HFF-Myc (cell line): ENCODE measurements around the gene PRKN.
"Not testable (repeated sequence)": the region's sequence is repeated elsewhere in the genome, so short reads cannot be mapped to it uniquely, and the experiment has no call there.

Experiments
- DNase-seq: peaks from one replicate; pipeline ENCODE4 v3.0.0-alpha.2; 2011; ENCODE audit warnings: low read depth; ENCODE audit errors: extremely low read depth
- H3K4me3 ChIP-seq: replicated peaks from 2 replicates; pipeline ENCODE4 v1.5.1; 2011; ENCODE audit warnings: low read depth, mild to moderate bottlenecking, control low read depth, low read length
- TF ChIP-seq, protein P1 (sequence below): IDR thresholded peaks from 2 replicates; pipeline ENCODE4 v1.5.1; 2012; ENCODE audit warnings: mild to moderate bottlenecking, low read depth, low read length, control low read depth; ENCODE audit errors: missing control alignments

The PRKN gene

DNA sequence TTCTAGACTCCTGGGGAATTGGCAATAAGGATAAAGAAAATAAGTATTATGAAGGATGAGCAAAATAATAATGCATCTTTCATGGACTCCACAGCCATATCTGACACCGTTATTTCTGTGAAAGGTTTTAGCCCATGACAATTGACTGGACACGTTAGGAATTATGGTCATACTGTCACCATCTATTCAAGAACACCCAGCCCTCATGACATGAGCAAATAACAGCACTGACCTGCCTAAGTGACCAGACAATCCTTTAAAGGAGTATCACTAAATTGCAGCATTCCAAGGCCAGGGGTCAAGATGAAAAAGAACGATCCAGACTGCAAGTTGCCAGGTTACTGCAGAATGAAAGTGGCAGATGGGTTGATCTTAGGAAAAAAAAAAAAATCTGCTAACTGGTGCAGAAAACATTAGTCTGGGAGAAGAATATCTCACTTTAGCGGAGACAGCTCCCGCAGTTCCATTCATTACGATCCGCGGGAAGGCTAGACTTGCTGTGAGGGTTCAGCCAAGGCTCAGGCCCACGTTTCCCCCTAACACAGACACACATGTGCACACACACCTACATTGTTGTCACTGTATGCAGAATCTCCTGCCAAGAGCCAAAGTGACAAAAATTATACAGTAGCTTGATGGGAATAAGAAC lies 1216.0 kb downstream of the PRKN start:
- no peak for DNase-seq
- no peak overlapping the region for H3K4me3 ChIP-seq
- TF ChIP-seq, protein P1, sequence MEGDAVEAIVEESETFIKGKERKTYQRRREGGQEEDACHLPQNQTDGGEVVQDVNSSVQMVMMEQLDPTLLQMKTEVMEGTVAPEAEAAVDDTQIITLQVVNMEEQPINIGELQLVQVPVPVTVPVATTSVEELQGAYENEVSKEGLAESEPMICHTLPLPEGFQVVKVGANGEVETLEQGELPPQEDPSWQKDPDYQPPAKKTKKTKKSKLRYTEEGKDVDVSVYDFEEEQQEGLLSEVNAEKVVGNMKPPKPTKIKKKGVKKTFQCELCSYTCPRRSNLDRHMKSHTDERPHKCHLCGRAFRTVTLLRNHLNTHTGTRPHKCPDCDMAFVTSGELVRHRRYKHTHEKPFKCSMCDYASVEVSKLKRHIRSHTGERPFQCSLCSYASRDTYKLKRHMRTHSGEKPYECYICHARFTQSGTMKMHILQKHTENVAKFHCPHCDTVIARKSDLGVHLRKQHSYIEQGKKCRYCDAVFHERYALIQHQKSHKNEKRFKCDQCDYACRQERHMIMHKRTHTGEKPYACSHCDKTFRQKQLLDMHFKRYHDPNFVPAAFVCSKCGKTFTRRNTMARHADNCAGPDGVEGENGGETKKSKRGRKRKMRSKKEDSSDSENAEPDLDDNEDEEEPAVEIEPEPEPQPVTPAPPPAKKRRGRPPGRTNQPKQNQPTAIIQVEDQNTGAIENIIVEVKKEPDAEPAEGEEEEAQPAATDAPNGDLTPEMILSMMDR, result no peak

DNA sequence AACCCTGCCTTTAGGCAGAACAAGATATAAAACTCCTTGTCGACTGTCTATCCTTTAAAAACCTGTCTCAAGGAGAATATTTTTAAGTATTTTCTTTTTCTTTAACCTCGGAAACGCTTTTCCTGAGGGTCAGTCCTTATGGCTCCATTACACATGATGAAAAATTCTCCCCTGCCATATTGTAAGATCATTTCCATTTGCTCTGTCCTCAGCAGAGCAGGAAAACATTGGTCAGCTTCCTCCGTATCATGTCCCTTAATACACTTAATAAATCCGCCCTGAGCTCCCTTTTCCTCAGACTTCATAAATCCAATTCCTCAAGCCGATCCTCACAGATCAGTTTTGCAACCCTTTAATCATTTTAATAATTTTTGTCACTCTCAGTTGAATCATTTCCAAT lies 1219.2 kb downstream of the PRKN start:
- H3K4me3 ChIP-seq, result no peak overlapping the region
- DNase-seq, result no peak
- TF ChIP-seq, protein P1, result no peak

DNA sequence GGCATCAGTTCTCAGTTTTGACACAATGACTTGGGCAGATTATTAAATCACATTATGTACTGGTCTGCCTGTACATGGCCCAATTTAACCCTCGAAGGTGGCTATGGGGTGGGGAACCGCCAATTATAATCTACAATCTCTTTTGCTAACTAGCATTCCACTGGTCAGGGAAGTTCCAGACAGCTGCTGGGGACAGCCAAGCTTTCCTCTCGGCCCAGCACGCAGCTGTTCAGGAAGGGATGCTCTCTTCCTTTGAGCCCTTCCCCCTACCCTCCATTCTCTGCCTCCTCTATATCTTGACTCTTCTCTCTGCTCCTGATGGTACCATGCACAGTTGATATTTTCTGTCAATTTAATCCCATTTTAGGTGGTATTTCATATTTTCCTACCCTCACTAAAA lies 1220.2 kb downstream of the PRKN start:
- no peak for DNase-seq
- no peak overlapping the region for H3K4me3 ChIP-seq
- TF ChIP-seq, protein P1, result no peak

GRCh38 chr6:161503570-161503969 lies 1224.0 kb downstream of the PRKN start:
- no peak overlapping the region for H3K4me3 ChIP-seq
- TF ChIP-seq, protein P1, result no peak
- no peak for DNase-seq

GRCh38 chr6:161498881-161499280 lies 1228.7 kb downstream of the PRKN start:
- no peak overlapping the region for H3K4me3 ChIP-seq
- DNase-seq, result no peak
- TF ChIP-seq, protein P1, result no peak

DNA sequence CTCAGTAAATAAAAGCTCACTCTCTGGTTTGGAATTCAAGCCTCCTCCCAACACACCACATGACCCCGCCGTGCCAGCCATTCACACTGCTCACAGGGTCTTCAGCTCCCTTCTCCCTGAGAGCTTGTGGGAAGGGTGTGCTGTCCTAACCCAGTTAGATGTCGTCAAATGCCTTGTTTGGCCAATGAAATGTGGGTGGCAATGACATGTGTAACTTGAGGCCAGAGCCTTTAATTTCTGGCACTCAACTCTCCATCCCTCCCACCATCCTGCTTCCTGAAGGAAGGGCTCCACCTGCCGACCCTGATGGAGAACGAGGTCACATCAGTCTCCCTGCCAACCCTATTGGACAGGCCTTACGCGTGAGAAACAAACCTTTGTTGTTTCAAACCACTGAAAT lies 1229.2 kb downstream of the PRKN start:
- DNase-seq, result peak; percentile 32
- H3K4me3 ChIP-seq, result no peak overlapping the region
- TF ChIP-seq, protein P1, result peak; percentile 52

GRCh38 chr6:161496941-161497340 lies 1230.6 kb downstream of the PRKN start:
- DNase-seq, result no peak
- no peak overlapping the region for H3K4me3 ChIP-seq
- TF ChIP-seq, protein P1, result no peak

- H3K4me3 ChIP-seq, DNase-seq: not testable (repeated sequence)
Observed at GRCh38 chr6:161496271-161496670, 1231.3 kb downstream of the PRKN start.
